ENCODE results near the gene PPP2R2C. TPM values are rescaled to one million over a fixed set of nuclear protein-coding genes. Genes with fewer than 3 reads are reported as not detected.
A peak's percentile ranks its signal among the peaks of the same experiment; 100 is the strongest.

PPP2R2C gene
- total RNA-seq, 1 experiment from 2014 or later = 0.03 TPM

DNA sequence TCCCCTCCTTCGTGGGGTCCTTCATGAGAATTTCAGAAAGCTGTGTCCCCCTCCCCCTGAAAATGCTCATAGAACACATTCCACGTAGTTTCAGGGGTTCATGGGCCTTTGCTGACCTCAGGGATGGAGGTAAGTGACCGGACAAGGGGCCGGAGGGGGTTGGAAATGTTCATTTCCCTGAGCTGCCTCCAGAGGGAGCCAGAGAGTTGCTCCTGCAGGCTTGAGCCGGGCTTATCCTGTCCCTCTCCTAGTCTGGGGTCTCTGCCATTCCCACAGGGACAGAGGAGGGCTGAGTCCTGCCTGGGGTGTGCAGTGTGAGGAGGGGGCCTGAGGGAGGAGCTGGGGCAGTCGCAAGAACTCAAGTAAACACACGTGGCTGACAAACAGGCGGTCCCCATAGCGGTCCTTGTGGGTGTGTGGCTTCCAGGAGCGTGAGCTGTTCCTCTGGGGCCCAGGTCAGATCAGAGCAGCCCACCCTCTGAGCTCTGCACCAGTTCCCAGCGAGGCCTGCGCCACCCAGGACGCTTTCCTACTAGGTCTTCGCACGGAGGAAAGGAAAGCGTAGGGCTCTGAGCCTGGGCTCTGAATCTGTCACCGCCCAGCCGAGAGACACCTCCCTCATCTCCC is 140.3 kb downstream of the PPP2R2C start:
- peak; percentile 56 for DNase-seq (ENCODE audit: low spot score)

DNA sequence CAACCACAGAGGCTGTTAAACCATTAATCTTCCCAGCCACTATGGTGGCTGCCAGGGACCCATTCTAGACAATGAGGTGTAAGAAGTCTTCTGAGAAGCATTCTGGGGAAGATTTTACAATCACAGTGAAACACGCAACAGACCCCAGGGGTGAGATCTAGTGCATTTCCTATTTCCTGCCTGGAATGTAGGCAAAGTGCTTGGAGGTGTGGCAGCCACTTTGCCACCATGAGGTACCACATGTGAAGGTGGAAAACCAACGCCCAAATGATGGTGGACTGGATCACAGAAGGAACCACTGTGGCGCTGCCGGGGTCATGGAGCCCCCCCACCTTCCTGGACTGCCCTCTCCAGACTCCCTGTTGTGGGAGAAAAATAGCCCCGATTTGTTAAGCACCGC is 140.9 kb downstream of the PPP2R2C start:
- DNase-seq (ENCODE audit: low spot score) = no peak

DNA sequence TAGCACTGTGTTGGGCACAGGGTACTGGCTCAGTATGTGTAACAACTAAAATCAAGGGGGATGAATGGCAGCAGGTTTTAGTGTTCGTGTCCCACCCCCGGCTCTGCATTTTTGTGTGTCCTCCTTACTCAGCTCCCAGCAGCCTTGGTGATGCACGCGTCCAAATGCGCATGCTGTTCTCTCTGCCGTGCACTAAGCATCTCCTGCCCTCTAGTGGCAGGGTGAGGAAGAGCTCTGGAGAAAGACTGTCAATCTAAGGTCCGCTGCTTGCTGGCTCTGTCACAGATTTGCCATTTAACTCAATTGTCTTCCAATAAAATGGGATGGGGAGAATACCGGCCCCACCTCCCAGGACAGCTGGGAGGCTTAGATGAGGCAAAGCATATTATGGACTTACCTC is 141.4 kb downstream of the PPP2R2C start:
- peak; percentile 53 for DNase-seq (ENCODE audit: low spot score)

DNA sequence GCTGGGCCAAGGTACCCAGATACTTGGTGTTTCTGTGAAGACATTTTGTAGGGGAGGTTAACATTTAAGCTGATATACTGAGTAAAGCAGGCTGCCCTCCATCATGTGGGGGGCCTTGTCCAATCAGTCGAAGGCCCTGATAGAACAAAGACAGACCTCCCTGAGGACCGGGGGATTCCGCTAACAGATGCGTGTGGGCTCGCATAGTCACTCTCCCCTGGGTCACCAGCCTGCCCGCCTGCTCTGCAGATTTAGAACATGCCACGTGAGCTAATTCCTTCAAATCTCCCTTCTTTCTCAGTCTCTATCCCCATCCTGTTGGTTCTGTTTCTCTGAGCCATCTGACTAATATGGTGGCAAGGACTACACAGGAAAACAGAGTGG is 142.0 kb downstream of the PPP2R2C start:
- DNase-seq (ENCODE audit: low spot score) = no peak

DNA sequence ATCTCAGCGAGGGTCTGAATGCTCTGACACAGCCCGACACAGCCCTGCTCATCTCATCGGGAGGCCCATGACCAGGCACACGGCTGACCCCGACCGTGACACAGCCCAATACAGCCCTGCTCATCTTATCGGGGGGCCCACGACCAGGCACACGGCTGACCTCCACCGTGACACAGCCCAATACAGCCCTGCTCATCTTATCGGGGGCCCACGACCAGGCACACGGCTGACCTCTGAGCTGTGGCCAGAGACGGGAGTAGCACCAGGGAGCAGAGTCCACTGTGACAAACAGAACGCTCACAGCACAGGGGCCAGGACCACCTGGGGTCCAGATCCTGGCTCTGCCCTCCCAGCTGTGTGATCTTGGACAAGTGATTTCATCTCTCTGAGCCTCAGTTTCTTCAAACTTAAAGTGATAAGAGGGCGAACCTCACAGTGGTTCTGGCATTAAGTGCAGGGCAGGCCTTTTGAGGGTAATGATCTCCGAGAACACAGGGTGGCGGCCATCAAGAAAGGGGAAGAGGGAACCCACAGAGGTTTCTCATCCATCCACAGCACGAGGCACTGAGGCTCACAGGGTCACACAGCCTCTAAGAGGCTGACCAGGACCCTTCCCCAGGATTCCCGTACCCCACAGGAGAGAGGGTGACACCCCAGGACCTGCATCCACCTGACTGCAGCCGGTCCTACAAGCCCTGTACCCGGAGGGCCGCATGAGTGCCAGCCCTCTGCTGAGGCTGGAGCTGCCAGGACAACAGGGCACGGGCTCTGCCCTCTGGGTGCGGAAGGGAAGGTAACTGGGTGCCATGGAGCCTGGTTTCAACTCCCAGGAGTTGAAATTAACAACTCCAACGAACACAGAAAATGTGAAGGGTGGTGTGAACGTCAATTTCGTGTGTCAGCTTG is 142.7 kb downstream of the PPP2R2C start:
- DNase-seq (ENCODE audit: low spot score) = no peak

- no peak for DNase-seq (ENCODE audit: low spot score)
Measured at GRCh38 chr4:6328526-6328925, 143.9 kb downstream of the PPP2R2C start.

DNA sequence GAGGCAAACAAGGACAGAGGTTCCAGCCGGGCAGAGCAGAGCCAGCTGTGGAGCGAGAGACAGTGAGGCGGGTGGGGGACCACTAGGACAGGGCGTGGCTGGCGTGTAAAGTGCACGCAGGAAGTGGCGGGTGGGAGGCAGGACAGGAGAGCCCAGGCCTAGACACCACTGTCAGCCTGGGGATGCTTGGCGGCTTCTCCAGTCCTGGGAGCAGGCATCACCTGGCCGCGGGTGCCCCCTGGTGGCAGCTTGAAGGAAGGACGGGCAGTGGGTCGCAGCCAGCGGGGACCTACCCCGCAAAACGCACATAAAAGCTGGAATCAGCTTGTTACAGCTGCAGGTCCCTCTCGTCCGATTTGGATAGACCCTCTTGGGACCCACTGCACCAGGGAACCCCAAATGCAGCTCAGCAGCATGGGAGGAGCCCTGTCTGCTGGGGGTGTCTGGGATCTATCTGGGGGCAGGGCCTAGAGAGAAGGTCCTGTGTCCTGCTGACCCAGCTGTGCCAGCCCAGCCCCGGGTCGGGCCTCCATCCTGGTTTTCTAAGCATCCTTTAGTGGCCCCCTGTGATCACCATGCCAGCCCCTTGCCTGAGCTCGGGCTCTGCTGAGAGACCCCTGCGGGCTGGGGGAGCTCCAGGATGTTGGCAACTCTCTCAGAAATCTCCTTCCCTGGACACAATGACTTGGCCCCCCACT is 145.0 kb downstream of the PPP2R2C start:
- peak; percentile 86 for DNase-seq (ENCODE audit: low spot score)

DNA sequence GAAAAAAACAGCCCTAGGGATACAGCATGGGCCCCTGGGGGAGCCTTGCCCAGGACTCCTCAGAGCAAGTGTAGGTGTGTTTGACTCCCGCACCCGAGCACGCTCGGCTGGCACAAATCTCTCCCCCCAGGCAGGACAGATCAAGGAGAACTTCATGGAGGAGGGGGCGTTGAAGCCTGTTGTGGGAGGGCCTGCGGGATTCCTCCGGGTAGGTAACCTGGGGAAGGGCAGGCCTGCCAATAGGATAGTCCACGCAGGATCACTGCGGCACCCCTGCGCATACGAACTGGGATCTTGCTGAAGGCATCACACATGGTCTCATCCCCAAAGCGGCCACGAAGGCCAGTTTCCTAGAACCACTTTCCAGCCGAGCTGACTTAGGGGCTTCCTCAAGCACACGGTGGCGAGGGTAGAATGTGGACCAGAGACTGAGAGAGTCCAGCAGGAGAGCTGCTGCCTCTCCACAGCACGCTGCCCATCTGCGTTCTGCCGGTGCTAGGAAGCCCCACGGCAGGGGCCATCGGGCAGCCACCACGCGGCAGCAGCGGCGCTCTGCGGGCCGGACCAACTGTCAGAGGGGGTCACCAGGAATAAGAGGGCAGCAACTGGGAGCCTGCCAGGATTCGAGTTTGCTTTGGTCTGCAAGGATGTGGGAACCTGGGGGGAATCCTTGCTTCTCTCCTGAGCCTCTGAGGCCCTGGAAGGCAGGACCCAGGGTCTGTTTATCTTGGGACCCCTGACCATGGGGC is 145.9 kb downstream of the PPP2R2C start:
- DNase-seq (ENCODE audit: low spot score) = no peak

GRCh38 chr4:6325788-6326290 is 146.6 kb downstream of the PPP2R2C start:
- no peak for DNase-seq (ENCODE audit: low spot score)

- DNase-seq (ENCODE audit: low spot score) = peak; percentile 58
Measured at GRCh38 chr4:6324999-6325787, 147.2 kb downstream of the PPP2R2C start.

DNA sequence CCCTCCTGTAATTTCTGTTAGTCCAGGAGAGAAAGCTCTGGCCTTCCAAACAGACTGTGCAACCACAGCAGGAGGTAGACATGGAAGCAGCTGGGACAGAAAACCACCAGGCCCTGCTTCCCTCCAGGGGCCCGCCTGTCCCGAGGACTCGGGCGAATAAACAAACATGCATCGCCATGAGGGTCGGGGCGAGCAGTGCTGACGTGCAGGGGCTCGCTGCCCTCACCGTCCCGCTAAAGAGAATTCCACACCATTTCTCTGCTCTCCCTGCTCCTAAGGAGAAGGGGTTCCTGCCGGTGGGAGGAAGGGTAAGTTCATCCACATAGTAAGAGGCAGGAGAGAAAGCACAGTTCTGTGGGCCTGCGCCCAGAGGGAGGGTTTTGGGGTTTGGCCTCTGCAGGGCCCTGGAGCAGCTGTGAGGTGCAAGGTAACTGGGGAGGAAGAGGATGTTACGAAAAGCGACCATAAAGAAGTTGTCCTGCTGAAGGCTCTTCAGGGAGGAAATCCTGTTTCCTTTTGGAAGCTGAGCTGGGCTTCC is 147.9 kb downstream of the PPP2R2C start:
- DNase-seq (ENCODE audit: low spot score) = no peak

GRCh38 chr4:6322761-6323566 is 149.4 kb downstream of the PPP2R2C start:
- DNase-seq (ENCODE audit: low spot score) = no peak

DNA sequence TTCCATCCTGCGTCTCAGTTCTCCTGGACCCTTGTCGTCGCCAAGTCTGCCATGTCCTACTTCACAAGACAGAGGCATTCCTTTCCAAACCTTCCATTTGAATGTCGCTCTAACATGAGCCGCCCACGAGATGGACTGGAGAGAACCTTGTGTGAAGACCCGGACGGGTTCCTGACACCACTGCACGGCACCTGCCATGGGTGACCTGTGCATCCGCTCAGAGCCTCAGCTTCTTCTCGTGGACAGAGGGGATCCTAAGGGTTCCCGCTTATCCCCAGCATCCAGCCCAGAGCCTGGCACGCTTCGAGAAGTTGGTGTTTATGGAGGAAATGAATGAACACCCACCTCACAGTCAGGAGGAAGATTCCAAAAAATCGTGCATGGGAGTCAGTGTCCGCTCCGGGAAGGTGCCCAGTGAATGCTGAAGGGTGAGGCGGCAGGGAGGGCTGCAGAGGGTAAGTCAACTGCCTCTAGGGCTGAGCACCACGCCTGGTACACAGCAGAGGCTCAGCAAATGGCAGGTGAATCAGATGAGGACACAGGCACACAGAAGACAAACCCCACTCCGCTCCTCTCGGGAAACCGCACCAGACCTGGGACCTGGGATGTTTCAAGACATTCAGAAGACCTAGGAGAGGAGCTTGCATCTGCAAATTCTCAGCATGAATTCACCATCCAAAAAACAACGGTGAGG is 150.2 kb downstream of the PPP2R2C start:
- DNase-seq (ENCODE audit: low spot score) = no peak

GRCh38 chr4:6321361-6321760 is 151.1 kb downstream of the PPP2R2C start:
- DNase-seq (ENCODE audit: low spot score) = no peak

- DNase-seq (ENCODE audit: low spot score) = no peak
Measured at GRCh38 chr4:6320663-6321062, 151.8 kb downstream of the PPP2R2C start.

GRCh38 chr4:6319530-6320150 is 152.8 kb downstream of the PPP2R2C start:
- DNase-seq (ENCODE audit: low spot score) = no peak

DNA sequence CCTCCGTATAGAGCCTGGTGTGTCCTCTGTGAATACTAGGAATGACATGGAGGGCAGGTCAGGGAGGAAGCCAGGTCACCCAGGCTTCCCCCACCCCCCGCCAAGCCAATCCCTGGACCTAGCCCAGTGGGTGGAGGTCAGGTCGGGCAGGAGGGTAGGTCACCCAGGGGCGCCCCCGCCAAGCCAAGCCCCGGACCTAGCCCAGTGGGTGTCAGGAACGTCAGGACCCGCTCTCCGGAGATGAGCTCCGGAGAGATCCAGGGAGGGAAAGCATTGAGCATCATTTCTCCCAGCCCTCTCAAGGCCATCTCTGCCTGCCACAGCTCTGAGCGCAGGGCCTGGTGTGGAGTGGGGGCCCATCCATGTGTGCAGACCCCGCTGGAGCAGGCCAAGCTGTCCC is 154.2 kb downstream of the PPP2R2C start:
- DNase-seq (ENCODE audit: low spot score) = no peak

DNA sequence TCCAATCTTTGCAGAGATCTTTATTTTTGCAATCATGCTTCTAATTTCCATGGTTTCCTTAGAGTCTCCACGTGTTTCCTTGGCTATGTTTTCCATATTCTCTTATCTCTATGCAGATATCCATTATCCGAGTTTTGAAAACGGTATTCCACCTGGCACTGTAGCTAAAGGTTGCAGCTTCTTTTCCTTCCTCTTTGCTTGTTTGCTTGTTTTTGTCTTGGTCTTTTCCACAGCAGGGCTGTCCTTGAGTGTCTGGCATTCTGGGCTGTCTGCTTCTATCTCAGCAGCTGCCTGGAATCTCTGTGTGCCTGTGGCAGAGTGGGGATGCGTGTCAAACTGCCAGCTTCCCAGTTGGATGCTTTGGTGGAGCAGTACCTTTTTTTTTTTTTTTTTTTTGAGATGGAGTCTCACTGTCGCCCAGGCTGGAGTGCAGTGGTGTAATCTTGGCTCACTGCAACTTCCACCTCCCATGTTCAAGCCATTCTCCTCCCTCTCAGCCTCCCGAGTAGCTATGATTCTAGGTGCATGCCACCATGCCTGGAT is 155.9 kb downstream of the PPP2R2C start:
- DNase-seq (ENCODE audit: low spot score) = no peak
